ENCODE results near the gene GPHN. TPM values are rescaled to one million over a fixed set of nuclear protein-coding genes. Genes with fewer than 3 reads are reported as not detected.
"Not testable (repeated sequence)": the region's sequence is repeated elsewhere in the genome, so short reads cannot be mapped to it uniquely, and the experiment has no call there.

The GPHN gene
- total RNA-seq, 1 donor from 2014 or later = 27.0 TPM

- Histone ChIP-seq H3K36me3 (peaks cover 4% of the 10 kb centered on the region), H3K9me3 (no peaks in the 10 kb centered on the region), H3K4me1 (no peaks in the 10 kb centered on the region), H3K27me3 (ENCODE audit: low read depth) (no peaks in the 10 kb centered on the region), H3K4me3 (no peak overlapping the region), H3K27ac (no peak overlapping the region)
- DNase-seq (no peak), ATAC-seq (no peak)
- intact Hi-C loops (cut with DNase I) = no loop called here
- no peak for TF ChIP-seq CTCF (IDR thresholded peaks at IDR 0.05)
Measured at GRCh38 chr14:67050896-67051295, 542.9 kb downstream of the GPHN start.

DNA sequence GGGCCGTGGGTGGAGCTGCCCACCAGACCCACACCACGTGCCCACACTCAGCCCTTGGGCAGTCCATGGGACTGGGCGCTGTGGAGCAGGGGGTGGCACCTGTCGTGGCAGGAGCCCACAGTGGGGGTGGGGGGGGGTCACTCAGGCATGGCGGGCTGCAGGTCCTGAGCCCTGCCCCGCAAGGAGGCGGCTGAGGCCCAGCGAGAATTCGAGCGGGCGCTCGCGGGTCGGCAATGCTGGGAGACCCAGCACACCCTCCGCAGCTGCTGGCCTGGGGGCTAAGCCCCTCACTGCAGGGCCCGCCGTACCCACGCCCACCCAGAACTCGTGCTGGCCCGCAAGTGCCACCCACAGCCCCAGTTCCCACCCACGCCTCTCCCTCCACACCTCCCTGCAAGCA, 548.7 kb downstream of the GPHN start:
- intact Hi-C loops (cut with DNase I) = no loop called here
- no peak for TF ChIP-seq CTCF (IDR thresholded peaks at IDR 0.05)

DNA sequence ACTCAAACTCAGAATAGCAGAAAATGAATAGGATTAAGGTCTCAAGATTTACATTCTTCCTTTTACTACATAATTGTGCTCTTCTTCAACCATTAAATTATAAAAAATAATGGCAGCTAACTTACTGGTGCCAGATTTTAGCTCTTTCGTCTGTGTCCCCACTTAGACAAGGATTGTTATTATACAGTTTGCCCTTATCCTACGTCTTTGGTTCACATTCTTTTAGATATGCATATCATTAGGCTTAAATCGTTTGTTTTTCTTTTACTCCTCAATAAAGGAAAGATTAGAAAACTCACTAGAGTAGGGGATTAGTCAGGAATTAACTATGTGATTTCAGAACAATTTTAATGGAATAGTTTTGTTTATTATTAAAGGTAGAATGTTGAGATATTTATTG, 551.6 kb downstream of the GPHN start:
- no peaks in the 10 kb centered on the region for H3K36me3 ChIP-seq
- no peak for ATAC-seq
- peaks cover 5% of the 10 kb centered on the region for H3K9me3 ChIP-seq
- no peak overlapping the region for H3K27ac ChIP-seq
- H3K4me3 ChIP-seq = no peak overlapping the region
- TF ChIP-seq CTCF (IDR thresholded peaks at IDR 0.05) = no peak
- no peaks in the 10 kb centered on the region for H3K27me3 ChIP-seq (ENCODE audit: low read depth)
- no peak for DNase-seq
- no peaks in the 10 kb centered on the region for H3K4me1 ChIP-seq
- intact Hi-C loops (cut with DNase I) = no loop called here

More for the DNA sequence above, 548.7 kb downstream of the GPHN start:
- H3K36me3 ChIP-seq = no peaks in the 10 kb centered on the region
- H3K4me3 ChIP-seq = no peak overlapping the region
- DNase-seq (no peak), ATAC-seq (peak in 1 of 2 donors; percentile 32)
- H3K9me3 ChIP-seq = no peaks in the 10 kb centered on the region
- H3K27ac ChIP-seq = no peak overlapping the region
- no peaks in the 10 kb centered on the region for H3K27me3 ChIP-seq (ENCODE audit: low read depth)
- H3K4me1 ChIP-seq = no peaks in the 10 kb centered on the region

- Histone ChIP-seq H3K4me1 (no peaks in the 10 kb centered on the region), H3K9me3 (peaks cover 5% of the 10 kb centered on the region), H3K36me3 (no peaks in the 10 kb centered on the region), H3K27me3 (ENCODE audit: low read depth) (no peaks in the 10 kb centered on the region), H3K4me3 (no peak overlapping the region), H3K27ac (no peak overlapping the region)
- DNase-seq (no peak), ATAC-seq (no peak)
- no peak for TF ChIP-seq CTCF (IDR thresholded peaks at IDR 0.05)
- intact Hi-C loops (cut with DNase I) = no loop called here
Measured at GRCh38 chr14:67060546-67060945, 552.6 kb downstream of the GPHN start.

DNA sequence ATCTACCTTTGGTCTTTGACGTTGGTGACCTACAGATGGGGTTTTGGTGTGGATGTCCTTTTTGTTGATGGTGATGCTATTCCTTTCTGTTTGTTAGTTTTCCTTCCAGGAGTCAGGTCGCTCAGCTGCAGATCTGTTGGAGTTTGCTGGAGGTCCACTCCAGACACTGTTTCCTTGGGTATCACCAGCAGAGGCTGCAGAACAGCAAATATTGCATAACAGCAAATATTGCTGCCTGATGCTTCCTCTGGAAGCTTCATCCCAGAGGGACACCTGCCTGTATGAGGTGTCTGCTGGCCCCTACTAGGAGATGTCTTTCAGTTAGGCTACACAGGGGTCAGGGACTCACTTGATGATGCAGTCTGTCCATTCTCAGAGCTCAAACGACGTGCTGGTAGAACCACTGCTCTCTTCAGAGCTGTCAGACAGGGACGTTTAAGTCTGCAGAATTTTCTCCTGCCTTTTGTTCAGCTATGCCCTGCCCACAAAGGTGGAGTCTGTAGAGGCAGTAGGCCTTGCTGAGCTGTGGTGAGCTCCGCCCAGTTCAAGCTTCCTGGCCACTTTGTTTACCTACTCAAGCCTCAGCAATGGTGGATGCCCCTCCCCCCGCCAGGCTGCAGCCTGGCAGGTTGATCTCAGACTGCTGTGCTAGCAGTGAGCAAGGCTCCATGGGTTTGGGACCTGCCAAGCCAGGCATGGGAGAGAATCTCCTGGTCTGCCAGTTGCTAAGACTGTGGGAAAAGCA, 559.3 kb downstream of the GPHN start:
- H3K27me3 ChIP-seq (ENCODE audit: low read depth); H3K4me1 ChIP-seq; H3K36me3 ChIP-seq; H3K27ac ChIP-seq; H3K9me3 ChIP-seq; H3K4me3 ChIP-seq; intact Hi-C loops (cut with DNase I); DNase-seq; ATAC-seq: not testable (repeated sequence)

GRCh38 chr14:67068251-67068650, 560.3 kb downstream of the GPHN start:
- no peak for DNase-seq
- Histone ChIP-seq H3K27ac (no peak overlapping the region), H3K9me3 (no peaks in the 10 kb centered on the region), H3K4me3 (no peak overlapping the region), H3K4me1 (no peaks in the 10 kb centered on the region), H3K36me3 (no peaks in the 10 kb centered on the region), H3K27me3 (ENCODE audit: low read depth) (no peaks in the 10 kb centered on the region)
- no peak for TF ChIP-seq CTCF (IDR thresholded peaks at IDR 0.05)
- no peak for ATAC-seq
- intact Hi-C loops (cut with DNase I) = no loop called here

All from lower lobe of right lung (tissue), 2 donors.